ENCODE data around the gene SYMPK.

- TF ChIP-seq CTCF (IDR thresholded peaks at IDR 0.05) (no peak), POLR2A (IDR thresholded peaks at IDR 0.05) (no peak)
Measured at GRCh38 chr19:45876411-45877197, 13.7 kb upstream of the SYMPK start.
